NB4 (cell line): ENCODE measurements around the gene CSNK1A1.
"Not testable (repeated sequence)": the region's sequence is repeated elsewhere in the genome, so short reads cannot be mapped to it uniquely, and the experiment has no call there.

ENCODE experiments used
- DNase-seq: peaks from one replicate; pipeline ENCODE4 v3.0.0; 2010; ENCODE audit warnings: low read depth
- H3K4me3 ChIP-seq: one replicate; pipeline ENCODE4 v1.5.1; 2011; ENCODE audit warnings: mild to moderate bottlenecking, low read depth, low read length, moderate library complexity
- CTCF ChIP-seq: IDR thresholded peaks from one replicate; pipeline ENCODE4 v1.5.1; 2012; ENCODE audit warnings: low read depth, low read length
- MAX ChIP-seq: IDR thresholded peaks from 2 replicates; pipeline ENCODE4 v1.6.1; 2011; ENCODE audit warnings: low read depth, low read length
- MYC ChIP-seq: IDR thresholded peaks from 2 replicates; pipeline ENCODE4 v1.6.1; 2011; ENCODE audit warnings: low read depth, low read length
- POLR2A ChIP-seq: IDR thresholded peaks from 2 replicates; pipeline ENCODE4 v1.6.1; 2011; ENCODE audit warnings: mild to moderate bottlenecking; ENCODE audit not compliant: insufficient read length; ENCODE audit errors: extremely low read depth

CSNK1A1 gene

GRCh38 chr5:149452007-149452664 lies 99.1 kb downstream of the CSNK1A1 start:
- DNase-seq = peak; percentile 40
- H3K4me3 ChIP-seq = no peak overlapping the region
- TF ChIP-seq MAX = no peak
- TF ChIP-seq POLR2A = no peak
- no peak for TF ChIP-seq MYC
- TF ChIP-seq CTCF = no peak

DNA sequence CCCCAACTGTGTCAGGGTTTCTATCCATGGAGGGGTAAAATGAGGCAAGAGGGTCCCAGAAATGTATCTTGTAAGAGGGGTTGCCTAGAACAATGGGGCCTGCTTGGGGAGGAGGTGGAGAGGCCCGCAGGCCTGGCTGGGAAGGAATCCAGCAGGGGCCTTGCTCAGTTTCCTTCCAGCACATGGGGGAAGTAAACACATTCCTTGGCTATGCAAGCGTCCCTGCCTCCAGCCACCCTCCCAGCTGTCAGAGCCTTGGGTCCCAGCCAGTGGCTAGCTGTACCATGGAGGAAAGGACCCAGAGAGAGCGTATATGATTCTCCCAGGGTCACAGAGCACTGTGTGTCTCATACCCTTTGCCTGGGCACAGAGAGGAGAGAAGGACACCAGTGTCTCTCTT lies 101.0 kb downstream of the CSNK1A1 start:
- TF ChIP-seq CTCF (no peak), POLR2A (no peak), MYC (no peak), MAX (no peak)
- no peak overlapping the region for H3K4me3 ChIP-seq
- no peak for DNase-seq

DNA sequence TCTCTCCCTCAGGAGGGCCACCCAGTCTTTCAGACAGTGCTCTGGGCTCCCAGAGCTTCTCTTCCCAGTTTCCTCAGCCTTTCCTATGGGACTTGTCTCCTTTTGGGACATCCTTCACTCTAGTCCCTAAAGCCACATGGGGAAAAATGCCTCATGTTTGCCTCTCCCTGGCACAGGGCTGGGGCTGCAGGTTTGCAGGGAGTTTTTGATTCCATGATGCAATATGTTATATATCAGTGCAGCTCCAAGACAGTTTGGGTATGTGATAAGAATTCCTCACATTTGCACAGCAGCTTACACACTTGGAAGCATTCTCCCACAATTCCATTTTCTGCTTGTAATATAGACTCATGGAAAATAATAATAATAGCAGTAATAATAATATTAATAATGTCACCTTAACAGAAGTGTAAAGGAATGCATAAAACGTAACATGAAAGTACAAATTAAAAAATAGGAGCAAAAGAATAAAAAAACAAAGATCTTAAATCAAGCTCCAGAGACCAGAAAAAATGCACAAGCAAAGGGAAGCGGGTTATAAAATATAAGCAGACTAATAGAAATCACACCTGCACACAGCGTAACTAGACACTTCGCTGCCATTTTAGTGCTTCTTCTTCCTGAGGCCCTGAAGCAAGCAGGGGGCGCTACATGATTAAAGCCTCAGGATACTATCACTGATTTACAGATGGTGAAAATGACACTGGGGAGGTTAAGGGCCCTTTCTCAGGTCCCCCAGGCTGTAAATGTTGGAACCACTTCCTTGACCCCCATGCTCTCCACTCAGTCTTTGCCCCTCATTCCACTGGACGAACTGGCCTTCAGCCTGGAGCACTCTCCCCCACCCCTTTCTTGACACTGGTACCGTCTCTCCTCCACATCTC lies 102.2 kb downstream of the CSNK1A1 start:
- DNase-seq = peak; percentile 43
- H3K4me3 ChIP-seq = no peak overlapping the region
- TF ChIP-seq CTCF (peak; percentile 29), MYC (no peak)

- DNase-seq = no peak
- no peak for TF ChIP-seq CTCF
- TF ChIP-seq MYC = no peak
- TF ChIP-seq POLR2A = no peak
- TF ChIP-seq MAX = no peak
- H3K4me3 ChIP-seq = no peak overlapping the region
Measured at GRCh38 chr5:149448431-149448830, 102.8 kb downstream of the CSNK1A1 start.

DNA sequence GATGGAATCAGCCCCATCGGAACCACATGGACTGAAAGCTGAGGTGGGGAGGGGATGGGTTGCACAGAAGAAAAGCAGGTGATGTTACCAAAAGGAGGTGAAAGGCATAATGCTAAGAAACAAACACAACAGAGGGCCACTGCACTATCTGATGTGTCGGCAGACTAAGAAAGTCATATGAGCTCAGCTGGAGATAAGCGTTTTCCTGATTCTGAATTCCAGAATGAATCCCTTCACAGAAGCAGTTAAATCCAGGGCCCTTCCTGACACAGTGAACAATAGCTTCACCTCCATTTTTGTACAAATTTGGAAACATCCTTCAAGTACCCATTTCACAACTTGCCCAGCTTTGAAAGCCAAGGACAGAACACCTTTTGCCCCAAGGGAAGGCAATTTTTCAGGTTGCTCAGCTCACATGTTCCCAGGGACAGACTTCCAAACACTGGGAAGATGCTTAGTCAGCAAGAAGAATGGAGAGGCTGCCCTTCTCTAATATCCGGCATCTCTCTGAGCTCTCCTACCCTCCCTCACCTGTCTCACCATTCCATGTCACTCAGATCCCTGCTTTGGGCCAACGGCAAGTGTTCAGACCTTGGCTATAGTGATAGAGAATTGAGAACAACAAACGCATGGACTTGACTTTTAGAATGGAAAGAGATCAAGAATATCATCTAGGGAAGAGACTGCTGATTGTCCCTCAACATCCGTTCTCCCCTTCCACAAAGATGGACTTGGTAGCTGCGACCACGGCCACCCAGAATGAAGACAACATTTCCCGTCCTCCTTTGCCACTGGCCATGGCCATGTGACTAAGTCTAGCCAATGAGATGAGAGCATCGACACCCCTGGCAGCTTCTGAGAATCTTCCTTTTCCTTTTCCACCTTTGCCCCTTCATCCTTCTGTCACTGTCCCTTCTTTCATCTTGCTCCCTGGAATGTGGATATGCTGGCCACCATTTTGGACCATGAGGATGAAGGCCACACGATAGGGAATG lies 103.6 kb downstream of the CSNK1A1 start:
- no peak for DNase-seq
- no peak overlapping the region for H3K4me3 ChIP-seq
- TF ChIP-seq POLR2A (no peak), MAX (no peak), CTCF (no peak), MYC (no peak)

DNA sequence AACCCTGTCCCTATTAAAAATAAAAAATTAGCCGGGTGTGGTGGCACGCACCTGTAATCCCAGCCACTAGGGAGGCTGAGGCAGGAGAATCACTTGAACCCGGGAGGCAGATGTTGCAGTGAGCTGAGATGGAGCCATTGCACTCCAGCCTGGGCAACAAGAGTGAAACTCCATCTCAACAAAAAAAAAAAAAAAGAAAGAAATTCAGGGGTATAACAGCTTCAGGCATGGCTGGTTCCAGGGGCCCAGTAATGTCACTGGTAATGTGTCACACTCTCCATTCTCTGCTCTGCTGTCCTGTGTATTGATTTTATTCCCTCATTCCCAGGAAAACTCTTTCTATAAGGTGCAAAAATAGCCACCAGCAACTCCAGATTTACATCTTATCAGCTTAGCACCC lies 104.4 kb downstream of the CSNK1A1 start:
- DNase-seq = not testable (repeated sequence)

More for the DNA sequence above, 104.4 kb downstream of the CSNK1A1 start:
- not testable (repeated sequence) for H3K4me3 ChIP-seq
